ENCODE results near the gene RASA2.
"Not testable (repeated sequence)": the region's sequence is repeated elsewhere in the genome, so short reads cannot be mapped to it uniquely, and the experiment has no call there.

DNA sequence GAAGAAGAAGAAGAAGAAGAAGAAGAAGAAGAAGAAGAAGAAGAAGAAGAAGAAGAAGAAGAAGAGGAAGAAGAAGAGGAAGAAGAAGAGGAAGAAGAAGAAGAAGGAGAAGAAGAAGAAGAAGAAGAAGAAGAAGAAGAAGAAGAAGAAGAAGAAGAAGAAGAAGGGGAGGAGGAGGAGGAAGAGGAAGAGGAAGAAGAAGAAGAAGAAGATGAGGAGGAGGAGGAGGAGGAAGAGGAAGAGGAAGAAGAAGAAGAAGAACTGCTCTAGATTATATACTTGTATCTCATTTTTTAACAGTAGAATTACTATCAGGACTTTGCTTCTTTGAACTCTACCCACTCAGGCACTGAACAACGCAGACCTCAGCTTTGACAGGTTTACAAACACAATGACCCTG, 8.0 kb upstream of the RASA2 start:
- not testable (repeated sequence) for TF ChIP-seq POLR2AphosphoS5 (IDR thresholded peaks at IDR 0.05); CTCF (IDR thresholded peaks at IDR 0.05); EP300 (IDR thresholded peaks at IDR 0.05; ENCODE audit: low read depth)

All from transverse colon (tissue), 4 donors.